CD8-positive, alpha-beta memory T cell (primary cell): Measurements from ENCODE around the gene ABCB6. TPM values are rescaled to one million over a fixed set of nuclear protein-coding genes. Genes with fewer than 3 reads are reported as not detected.
A peak's percentile ranks its signal among the peaks of the same experiment; 100 is the strongest.
"Not testable (repeated sequence)": the region's sequence is repeated elsewhere in the genome, so short reads cannot be mapped to it uniquely, and the experiment has no call there.

Experiments used
- CTCF ChIA-PET: fragments of 350-600 bp; sonication (Branson Sonifier 250); formaldehyde crosslinking; loops from one replicate; lab custom pipeline; 2021; ENCODE audit warnings: antibody characterized with exemption; lab: Charles Lee
- POLR2A ChIA-PET: fragments of 350-600 bp; sonication (Branson Sonifier 250); formaldehyde crosslinking; loops from one replicate; lab custom pipeline; 2021; ENCODE audit warnings: antibody characterized with exemption; lab: Charles Lee
- DNase-seq, 5 donors: peaks; one replicate each; pipeline versions ENCODE4 v3.0.0 to v3.0.0-alpha.2; 2020 to 2022; ENCODE audit warnings: mixed read lengths in 1 of 5
- H3K27ac ChIP-seq: one replicate; pipeline ENCODE4 v1.7.0; 2013; ENCODE audit warnings: low read depth, mild to moderate bottlenecking, low read length, moderate library complexity
- H3K27me3 ChIP-seq: 2 replicates; pipeline ENCODE4 v1.7.0; 2013; ENCODE audit warnings: low read length, mild to moderate bottlenecking; ENCODE audit not compliant: insufficient read depth, poor library complexity, severe bottlenecking
- H3K36me3 ChIP-seq: 2 replicates; pipeline ENCODE4 v1.7.0; 2013; ENCODE audit warnings: mild to moderate bottlenecking, low read length, moderate library complexity; ENCODE audit not compliant: insufficient read depth
- H3K4me1 ChIP-seq: 2 replicates; pipeline ENCODE4 v1.7.0; 2013; ENCODE audit warnings: mild to moderate bottlenecking, low read length, moderate library complexity; ENCODE audit not compliant: insufficient read depth
- H3K4me3 ChIP-seq: 2 replicates; pipeline ENCODE4 v1.7.0; 2013; ENCODE audit warnings: mild to moderate bottlenecking, low read length
- H3K9me3 ChIP-seq: 2 replicates; pipeline ENCODE4 v1.7.0; 2013; ENCODE audit warnings: mild to moderate bottlenecking, low read length
- H3K27ac Mint-ChIP-seq, 8 donors: one replicate each; pipeline ENCODE4 v1.8.0; 2020 to 2021; ENCODE audit warnings: mixed read lengths in 8 of 8, mild to moderate bottlenecking in 6 of 8, inconsistent platforms in 3 of 8, moderate library complexity in 3 of 8
- H3K27me3 Mint-ChIP-seq, 2 donors: one replicate each; pipeline ENCODE4 v1.8.0; 2020 to 2021; ENCODE audit warnings: mixed read lengths in 2 of 2, mild to moderate bottlenecking in 1 of 2, moderate library complexity in 1 of 2
- H3K36me3 Mint-ChIP-seq, 3 donors: one replicate each; pipeline ENCODE4 v1.8.0; 2020 to 2021; ENCODE audit warnings: mixed read lengths in 3 of 3, inconsistent platforms in 1 of 3, mild to moderate bottlenecking in 1 of 3
- H3K4me1 Mint-ChIP-seq, 3 donors: one replicate each; pipeline ENCODE4 v1.8.0; 2020 to 2021; ENCODE audit warnings: mixed read lengths in 3 of 3, inconsistent platforms in 1 of 3, mild to moderate bottlenecking in 1 of 3
- H3K4me3 Mint-ChIP-seq, 7 donors: one replicate each; pipeline ENCODE4 v1.8.0; 2020 to 2021; ENCODE audit warnings: mixed read lengths in 7 of 7, mild to moderate bottlenecking in 6 of 7, moderate library complexity in 4 of 7, inconsistent platforms in 2 of 7
- H3K9me3 Mint-ChIP-seq, 5 donors: one replicate each; pipeline ENCODE4 v1.8.0; 2020 to 2022; ENCODE audit warnings: mixed read lengths in 5 of 5, mild to moderate bottlenecking in 3 of 5, moderate library complexity in 2 of 5, inconsistent platforms in 1 of 5
- polyA plus RNA-seq: library from polyadenylated mRNA; unstranded; fragments of 300-500 nt; fragmentation: Illumina TruSeq; gene quantifications from one replicate; pipeline ENCODE4 v1.2.3, GENCODE V29; 2021
- total RNA-seq, 2 experiments: library from RNA; stranded (reverse); gene quantifications; one replicate each; pipeline ENCODE4 v1.2.3, GENCODE V29; 2021

ABCB6 gene
- total RNA-seq (10 to 100 TPM; 22.1 to 22.8 TPM), polyA plus RNA-seq (2.1 TPM)

DNA sequence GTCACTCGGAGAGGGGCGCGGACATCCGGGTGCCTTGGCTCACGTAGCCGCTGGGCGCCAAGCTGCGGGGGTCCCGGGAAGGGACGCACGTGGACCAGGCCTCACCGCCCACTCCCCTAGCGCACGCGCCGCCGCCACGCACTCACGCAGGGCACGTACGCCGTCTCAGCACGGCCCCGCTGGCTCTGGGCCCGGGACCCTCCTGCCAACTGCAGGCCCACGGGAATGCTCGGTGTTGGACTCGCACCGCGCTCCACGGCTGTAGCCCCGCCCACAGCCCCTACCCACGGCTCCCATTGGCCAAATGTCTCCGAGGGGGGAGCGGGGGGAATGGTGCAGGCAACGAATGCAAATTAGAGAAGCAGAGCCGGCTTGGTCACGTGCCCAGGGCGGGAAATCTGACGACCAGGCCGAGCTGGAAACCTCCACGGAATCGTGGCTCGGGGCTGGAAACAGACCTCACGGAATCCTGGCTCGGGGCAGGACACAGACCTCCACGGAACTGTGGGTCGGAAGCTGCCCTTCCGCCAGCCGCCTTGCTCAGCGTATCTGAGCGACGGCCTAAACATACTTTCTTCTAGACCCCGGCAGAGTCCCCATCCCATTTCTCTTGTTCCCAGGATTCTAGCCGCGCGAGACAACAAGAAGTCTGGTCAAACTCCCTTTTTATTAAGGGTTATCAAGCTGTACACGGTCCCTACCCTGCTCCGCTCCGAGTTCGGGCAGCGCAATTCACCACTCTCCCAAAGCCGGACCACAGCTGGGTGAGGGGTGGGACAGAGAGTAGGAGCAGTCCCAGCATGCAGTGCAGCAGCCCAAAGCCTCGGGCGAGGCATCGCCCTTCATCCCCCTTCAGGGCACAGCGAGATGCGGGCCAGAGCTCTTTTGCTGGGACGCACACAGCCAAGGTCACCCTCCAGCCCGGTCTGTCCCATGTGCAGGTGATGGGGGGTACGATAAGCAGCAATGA, at the start of gene ABCB6:
TSS of gene ABCB6 (minus strand) at position 227 of the 970 bp plus-strand sequence. CDS start 285 bp downstream, outside the sequence.
- CTCF ChIA-PET: interaction anchor here (0.7 to 9.0 kb wide), 11 partner anchors 10 to 76 kb away, joined by 3 to 68 read pairs (median 5); partner anchors contain the start of genes ANKZF1, ATG9A, NHEJ1 and SLC23A3
- no peaks in the 10 kb centered on the region for H3K9me3 Mint-ChIP-seq
- Histone ChIP-seq H3K36me3 (peaks cover 36% of the 10 kb centered on the region), H3K27me3 (no peaks in the 10 kb centered on the region), H3K4me1 (peaks cover 18% of the 10 kb centered on the region), H3K4me3 (peak within 1 kb of the TSS; percentile 72), H3K9me3 (no peaks in the 10 kb centered on the region), H3K27ac (peak within 1 kb of the TSS; percentile 68)
- POLR2A ChIA-PET: interaction anchor here (0.6 to 2.7 kb wide), 9 partner anchors 10 to 76 kb away, joined by 3 to 24 read pairs (median 7); partner anchors contain the start of genes ANKZF1, ATG9A, DNAJB2 and GLB1L
- H3K4me3 Mint-ChIP-seq: peak within 1 kb of the TSS; percentile 66 to 91 (median 83)
- H3K36me3 Mint-ChIP-seq: peaks cover 7 to 46% (median 13%) of the 10 kb centered on the region in 3 donors
- H3K27ac Mint-ChIP-seq: peak within 1 kb of the TSS; percentile 36 to 88 (median 79)
- peaks cover 18 to 26% (median 18%) of the 10 kb centered on the region in 3 donors for H3K4me1 Mint-ChIP-seq
- DNase-seq: peak; percentile 70 to 87 (median 83)
- H3K27me3 Mint-ChIP-seq: peaks cover 0 to 2% of the 10 kb centered on the region in 2 donors

- Mint-ChIP-seq H3K4me1 (no peaks in the 10 kb centered on the region), H3K27ac (peak overlapping the region in 1 of 8 donors; percentile 69), H3K4me3 (no peak overlapping the region), H3K36me3 (no peaks in the 10 kb centered on the region), H3K9me3 (no peaks in the 10 kb centered on the region), H3K27me3 (peaks cover 0 to under 1% of the 10 kb centered on the region in 2 donors)
- ChIA-PET CTCF (interaction anchor here (1.6 to 3.1 kb wide), 3 partner anchors 9 to 26 kb away, joined by 4 to 15 read pairs (median 6); no protein-coding TSS in a partner anchor), POLR2A (no interaction called here)
- H3K4me1 ChIP-seq: no peaks in the 10 kb centered on the region
- no peaks in the 10 kb centered on the region for H3K36me3 ChIP-seq
- no peak overlapping the region for H3K4me3 ChIP-seq
- no peak overlapping the region for H3K27ac ChIP-seq
- H3K9me3 ChIP-seq: no peaks in the 10 kb centered on the region
- no peaks in the 10 kb centered on the region for H3K27me3 ChIP-seq
- DNase-seq: peak in 1 of 5 donors; percentile 25
Observed at GRCh38 chr2:219268294-219268693, 49.5 kb upstream of the ABCB6 start.

GRCh38 chr2:219266886-219267285, 48.1 kb upstream of the ABCB6 start:
- POLR2A ChIA-PET: no interaction called here
- CTCF ChIA-PET: interaction anchor here (1.6 to 2.2 kb wide), 2 partner anchors 11 to 17 kb away, joined by 4 to 6 read pairs; no protein-coding TSS in a partner anchor

GRCh38 chr2:219266232-219266631, 47.5 kb upstream of the ABCB6 start:
- no peaks in the 10 kb centered on the region for H3K4me1 ChIP-seq
- DNase-seq: peak in 1 of 5 donors; percentile 36
- H3K27me3 Mint-ChIP-seq: peaks cover 3 to 4% of the 10 kb centered on the region in 2 donors
- no peaks in the 10 kb centered on the region for H3K9me3 ChIP-seq
- no peaks in the 10 kb centered on the region for H3K4me1 Mint-ChIP-seq
- H3K36me3 Mint-ChIP-seq: no peaks in the 10 kb centered on the region
- peak overlapping the region in 1 of 8 donors; percentile 72 for H3K27ac Mint-ChIP-seq
- POLR2A ChIA-PET: no interaction called here
- H3K9me3 Mint-ChIP-seq: no peaks in the 10 kb centered on the region
- no peaks in the 10 kb centered on the region for H3K27me3 ChIP-seq
- H3K4me3 Mint-ChIP-seq: no peak overlapping the region
- no peaks in the 10 kb centered on the region for H3K36me3 ChIP-seq
- CTCF ChIA-PET: interaction anchor here (1.0 to 6.7 kb wide), 4 partner anchors 11 to 95 kb away, joined by 3 to 36 read pairs (median 6); partner anchors contain the start of genes DNAJB2, TUBA4A and TUBA4B
- H3K27ac ChIP-seq: no peak overlapping the region
- no peak overlapping the region for H3K4me3 ChIP-seq

More at GRCh38 chr2:219266886-219267285, 48.1 kb upstream of the ABCB6 start:
- Mint-ChIP-seq H3K36me3 (no peaks in the 10 kb centered on the region), H3K4me1 (no peaks in the 10 kb centered on the region), H3K4me3 (no peak overlapping the region), H3K27ac (no peak overlapping the region), H3K9me3 (no peaks in the 10 kb centered on the region), H3K27me3 (peaks cover 3 to 4% of the 10 kb centered on the region in 2 donors)
- H3K4me1 ChIP-seq: no peaks in the 10 kb centered on the region
- H3K4me3 ChIP-seq: no peak overlapping the region
- no peak overlapping the region for H3K27ac ChIP-seq
- DNase-seq: peak in 1 of 5 donors; percentile 15
- no peaks in the 10 kb centered on the region for H3K27me3 ChIP-seq
- H3K9me3 ChIP-seq: no peaks in the 10 kb centered on the region
- no peaks in the 10 kb centered on the region for H3K36me3 ChIP-seq

GRCh38 chr2:219261024-219261855, 42.5 kb upstream of the ABCB6 start:
- no peaks in the 10 kb centered on the region for H3K27me3 ChIP-seq
- Mint-ChIP-seq H3K9me3 (no peaks in the 10 kb centered on the region), H3K4me3 (no peak overlapping the region), H3K27ac (no peak overlapping the region), H3K36me3 (no peaks in the 10 kb centered on the region), H3K4me1 (no peaks in the 10 kb centered on the region), H3K27me3 (peaks cover 4 to 12% of the 10 kb centered on the region in 2 donors)
- no peak overlapping the region for H3K27ac ChIP-seq
- no peak overlapping the region for H3K4me3 ChIP-seq
- H3K36me3 ChIP-seq: no peaks in the 10 kb centered on the region
- ChIA-PET POLR2A (interaction anchor here (1.0 kb wide), 1 partner anchor 10 kb away, joined by 3 read pairs; no protein-coding TSS in a partner anchor), CTCF (interaction anchor here (1.3 to 6.7 kb wide), 4 partner anchors 9 to 34 kb away, joined by 4 to 36 read pairs (median 6); partner anchors contain the start of genes DNAJB2 and TUBA4B)
- DNase-seq: peak in 1 of 5 donors; percentile 22
- no peaks in the 10 kb centered on the region for H3K4me1 ChIP-seq
- H3K9me3 ChIP-seq: no peaks in the 10 kb centered on the region

DNA sequence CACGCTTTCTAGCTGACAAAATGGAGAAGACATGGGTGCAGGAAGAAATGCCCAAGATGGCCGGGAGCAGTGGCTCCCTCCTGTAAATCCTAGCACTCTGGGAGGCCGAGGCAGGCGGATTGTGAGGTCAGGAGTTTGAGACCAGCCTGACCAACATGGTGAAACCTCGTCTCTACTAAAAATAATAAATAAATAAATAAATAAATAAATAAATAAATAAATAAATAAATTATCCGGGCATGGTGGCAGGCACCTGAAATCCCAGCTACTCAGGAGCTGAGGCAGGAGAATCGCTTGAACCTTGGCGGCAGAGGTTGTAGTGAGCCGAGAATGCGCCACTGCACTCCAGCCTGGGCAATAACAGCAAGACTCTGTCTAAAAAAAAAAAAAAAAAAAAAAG, 40.2 kb upstream of the ABCB6 start:
- not testable (repeated sequence) for H3K27ac ChIP-seq, H3K36me3 ChIP-seq, H3K9me3 Mint-ChIP-seq, H3K4me1 ChIP-seq, DNase-seq, H3K4me3 Mint-ChIP-seq, H3K36me3 Mint-ChIP-seq, H3K9me3 ChIP-seq, H3K4me3 ChIP-seq, H3K27me3 ChIP-seq
- ChIA-PET POLR2A (interaction anchor here (0.7 kb wide), 2 partner anchors 44 to 60 kb away, joined by 5 read pairs; no protein-coding TSS in a partner anchor), CTCF (interaction anchor here (1.6 to 12.3 kb wide), 2 partner anchors 20 to 36 kb away, joined by 9 to 136 read pairs; partner anchors contain the start of gene DNAJB2)
- peaks cover 6 to 13% (median 6%) of the 10 kb centered on the region in 3 donors for H3K4me1 Mint-ChIP-seq
- peaks cover 4 to 12% of the 10 kb centered on the region in 2 donors for H3K27me3 Mint-ChIP-seq
- H3K27ac Mint-ChIP-seq: peak overlapping the region in 1 of 8 donors; percentile 14
